HCT116 (cell line): ENCODE measurements around the gene DIS3L. TPM values are rescaled to one million over a fixed set of nuclear protein-coding genes. Genes with fewer than 3 reads are reported as not detected.
A peak's percentile ranks its signal among the peaks of the same experiment; 100 is the strongest.

Experiments used
- ATAC-seq: fragments of 200-7000 bp; cut with Tn5 transposase; 2 replicates; pipeline ENCODE4 v1.9.1; 2020; ENCODE audit warnings: mild to moderate bottlenecking, moderate library complexity
- BruUV-seq: library from RNA; stranded (reverse); fragments of 400-500 nt; replicated peaks from 2 replicates; lab custom pipeline; 2021; lab: Mats Ljungman, UMichigan
- CTCF ChIA-PET: fragments of 300-600 bp; sonication (Branson Sonifier 250); formaldehyde crosslinking; loops from one replicate; lab custom pipeline; 2021; ENCODE audit warnings: antibody characterized with exemption; lab: Charles Lee
- POLR2A ChIA-PET: fragments of 300-600, 350-600 bp; sonication (Branson Sonifier 250); formaldehyde crosslinking; loops from one replicate; lab custom pipeline; 2021; ENCODE audit warnings: antibody characterized with exemption; lab: Charles Lee
- RAD21 ChIA-PET, 2 experiments: fragments of 300-600 bp; sonication (Branson Sonifier 250); formaldehyde crosslinking; loops; one replicate each; lab custom pipeline; 2023; ENCODE audit warnings: low total read pairs in 2 of 2; ENCODE audit not compliant: uncharacterized antibody in 2 of 2, unreplicated experiment in 2 of 2, low non-redundant PET in 1 of 2; lab: Charles Lee
- DNase-seq: peaks from one replicate; pipeline ENCODE4 v3.0.0-alpha.2; 2010; ENCODE audit warnings: low read depth, low spot score
- H2AFZ ChIP-seq: fragments of 200-600 bp; shearing (Covaris generic), sonication (generic); 2 replicates; pipeline ENCODE4 v1.6.1; 2017; ENCODE audit warnings: low read depth, mixed run types, mixed read lengths, antibody characterized with exemption, low read length; ENCODE audit not compliant: poor library complexity, severe bottlenecking
- H3K27ac ChIP-seq: 2 replicates; pipeline ENCODE4 v1.5.1; 2012; ENCODE audit warnings: low read depth, low read length
- H3K27me3 ChIP-seq: fragments of 200-600 bp; sonication (generic); 2 replicates; pipeline ENCODE4 v1.6.1; 2016; ENCODE audit warnings: mixed run types, low read length, mixed read lengths; ENCODE audit not compliant: insufficient read depth
- H3K36me3 ChIP-seq, 2 experiments: fragments of 200-500 bp in 1 of 2; fragments of 200-600 bp in 1 of 2; sonication (Bioruptor generic) in 1 of 2; sonication (generic) in 1 of 2; 2 replicates each; pipeline versions ENCODE4 v1.5.1 to v1.6.1; 2014 to 2016; ENCODE audit warnings: low read length in 2 of 2, inconsistent platforms in 1 of 2, mixed read lengths in 1 of 2, mixed run types in 1 of 2; ENCODE audit not compliant: insufficient read depth in 2 of 2, control insufficient read depth in 1 of 2
- H3K4me1 ChIP-seq, 2 experiments: fragments of 200-600 bp in 1 of 2; sonication (generic) in 1 of 2; 2 replicates each; pipeline versions ENCODE4 v1.5.1 to v1.6.1; 2012 to 2017; ENCODE audit warnings: low read length in 2 of 2, inconsistent platforms in 1 of 2, mild to moderate bottlenecking in 1 of 2, mixed read lengths in 1 of 2, mixed run types in 1 of 2, moderate library complexity in 1 of 2; ENCODE audit not compliant: insufficient read depth in 2 of 2, control insufficient read depth in 1 of 2
- H3K4me2 ChIP-seq: fragments of 200-600 bp; sonication (generic); 2 replicates; pipeline ENCODE4 v1.6.1; 2017; ENCODE audit warnings: mixed run types, low read length, mixed read lengths
- H3K4me3 ChIP-seq, 2 experiments: fragments of 200-600 bp in 1 of 2; sonication (generic) in 1 of 2; replicated peaks in 1 of 2; 2 replicates each; pipeline ENCODE4 v1.5.1; 2011 to 2016; ENCODE audit warnings: low read length in 2 of 2, control low read depth in 1 of 2, low read depth in 1 of 2, mild to moderate bottlenecking in 1 of 2, mixed read lengths in 1 of 2, mixed run types in 1 of 2
- H3K79me2 ChIP-seq: fragments of 200-600 bp; sonication (generic); 2 replicates; pipeline ENCODE4 v1.6.1; 2017; ENCODE audit warnings: mild to moderate bottlenecking, mixed run types, low read length, moderate library complexity, mixed read lengths; ENCODE audit not compliant: insufficient read depth
- H3K9ac ChIP-seq: fragments of 200-600 bp; sonication (generic); 2 replicates; pipeline ENCODE4 v1.6.1; 2016; ENCODE audit warnings: low read length, mixed read lengths
- H3K9me2 ChIP-seq: fragments of 200-600 bp; sonication (generic), shearing (Covaris generic); 2 replicates; pipeline ENCODE4 v1.6.1; 2017; ENCODE audit warnings: mixed run types, mild to moderate bottlenecking, moderate library complexity; ENCODE audit not compliant: insufficient read depth
- H3K9me3 ChIP-seq, 2 experiments: fragments of 200-500 bp in 1 of 2; fragments of 200-600 bp in 1 of 2; sonication (Bioruptor generic) in 1 of 2; sonication (generic) in 1 of 2; 2 replicates each; pipeline ENCODE4 v1.6.1; 2014 to 2017; ENCODE audit warnings: low read length in 2 of 2, mixed read lengths in 2 of 2, inconsistent platforms in 1 of 2, low read depth in 1 of 2, mild to moderate bottlenecking in 1 of 2, mixed run types in 1 of 2, moderate library complexity in 1 of 2; ENCODE audit not compliant: control insufficient read depth in 1 of 2, insufficient read depth in 1 of 2
- H4K20me1 ChIP-seq: fragments of 200-600 bp; sonication (generic), shearing (Covaris generic); 2 replicates; pipeline ENCODE4 v1.6.1; 2017; ENCODE audit warnings: mixed run types, mild to moderate bottlenecking, moderate library complexity; ENCODE audit not compliant: insufficient read depth
- CTCF ChIP-seq, 3 experiments: fragments of 200-600 bp in 1 of 3; sonication (generic) in 1 of 3; IDR thresholded peaks in 2 of 3; conservative IDR thresholded peaks in 1 of 3; 2 replicates each; pipeline ENCODE4 v1.5.1; 2012 to 2017; ENCODE audit warnings: low read depth in 2 of 3, low read length in 2 of 3, antibody characterized with exemption in 1 of 3, borderline replicate concordance in 1 of 3, control low read depth in 1 of 3, mild to moderate bottlenecking in 1 of 3, mixed read lengths in 1 of 3, mixed run types in 1 of 3, moderate library complexity in 1 of 3; ENCODE audit not compliant: insufficient read depth in 1 of 3
- EGR1 ChIP-seq: IDR thresholded peaks from 2 replicates; pipeline ENCODE4 v1.6.1; 2012; ENCODE audit warnings: low read depth
- MAX ChIP-seq: IDR thresholded peaks from 2 replicates; pipeline ENCODE4 v1.6.1; 2012
- SRF ChIP-seq: IDR thresholded peaks from 2 replicates; pipeline ENCODE4 v1.6.1; 2012; ENCODE audit warnings: low read depth
- intact Hi-C: fragments of 100-400 bp; cut with micrococcal nuclease; formaldehyde crosslinking; loops from 2 replicates; pipeline ENCODE4 v1.10.0; 2022
- total RNA-seq: library from RNA; stranded (reverse); gene quantifications from one replicate; pipeline ENCODE4 v1.2.1, GENCODE V29; 2021; ENCODE audit not compliant: unreplicated experiment

The DIS3L gene
- total RNA-seq, 1 experiment from 2014 or later: 32.2 TPM

- Histone ChIP-seq H3K9me3 (no peaks in the 10 kb centered on the region), H3K4me3 (peak overlapping the region; percentile 65 to 78), H3K4me1 (peaks cover 0 to 20% of the 10 kb centered on the region in 2 experiments; a peak in 2 of 4 replicates), H3K27me3 (peaks cover 3% of the 10 kb centered on the region; the same call in 1 of the 2 replicates), H3K27ac (no peak overlapping the region; the same call in 1 of the 2 replicates), H3K4me2 (peak overlapping the region; percentile 100), H3K79me2 (no peaks in the 10 kb centered on the region), H3K9me2 (no peaks in the 10 kb centered on the region), H3K36me3 (no peaks in the 10 kb centered on the region), H3K9ac (peak overlapping the region; percentile 58), H2AFZ (peak overlapping the region; percentile 95), H4K20me1 (no peaks in the 10 kb centered on the region)
- CTCF ChIA-PET: no interaction called here
- BruUV-seq: no TSS peak
- DNase-seq (peak; percentile 12), ATAC-seq (peak; percentile 69)
- POLR2A ChIA-PET: no interaction called here
- intact Hi-C loops: loop anchor here (2.0 to 5.0 kb wide), 2 partner anchors 34 to 246 kb away; no protein-coding TSS in a partner anchor
- RAD21 ChIA-PET: no interaction called here
- TF ChIP-seq CTCF (IDR thresholded peaks at IDR 0.05 in 2 of 3, conservative IDR thresholded peaks at IDR 0.05 in 1 of 3; ENCODE audit: borderline replicate concordance in 1 of 3, insufficient read depth in 1 of 3, low read depth in 2 of 3, low read length in 2 of 3): peak in 1 of 3 experiments; percentile 22; a peak in 1 of 6 replicates
- TF ChIP-seq EGR1: 0 out of 2 replicates have a peak, but pooled peaks have one; percentile 39
- TF ChIP-seq SRF: no peak
- 0 out of 2 replicates have a peak, but pooled peaks have one; percentile 5 for TF ChIP-seq MAX
These were observed 40.5 kb upstream of the DIS3L start for GRCh38 chr15:66252685-66253417.
